GM12878 (cell line): ENCODE data around the gene GSPT1. TPM values are rescaled to one million over a fixed set of nuclear protein-coding genes. Genes with fewer than 3 reads are reported as not detected.

Experiments used
- ATAC-seq: fragments of 200-7000 bp; cut with Tn5 transposase; 3 replicates; pipeline ENCODE4 v1.9.1; 2020; ENCODE audit warnings: mild to moderate bottlenecking, moderate library complexity
- BruUV-seq: library from RNA; stranded (reverse); fragments of 400-500 nt; replicated peaks from 2 replicates; lab custom pipeline; 2021; lab: Mats Ljungman, UMichigan
- CTCF ChIA-PET: fragments of 300-600 bp; sonication (Branson Sonifier 250); formaldehyde crosslinking; extraction: SDS; loops from one replicate; lab custom pipeline; 2021; ENCODE audit warnings: inconsistent platforms; lab: Yijun Ruan, JAX
- POLR2A ChIA-PET: fragments of 350-600 bp; formaldehyde crosslinking; extraction: SDS; loops from one replicate; lab custom pipeline; 2021; ENCODE audit warnings: inconsistent platforms; lab: Charles Lee
- RAD21 ChIA-PET: fragments of 300-600 bp; sonication (Branson Sonifier 250); formaldehyde crosslinking; loops from one replicate; lab custom pipeline; 2023; ENCODE audit warnings: antibody characterized with exemption; ENCODE audit not compliant: unreplicated experiment; lab: Charles Lee
- SMC1A ChIA-PET: fragments of 300-600 bp; sonication (Branson Sonifier 250); formaldehyde crosslinking; loops from one replicate; lab custom pipeline; 2023; ENCODE audit not compliant: unreplicated experiment, uncharacterized antibody; lab: Charles Lee
- DNase-seq: peaks from one replicate; pipeline ENCODE4 v3.0.0-alpha.2; 2011; ENCODE audit warnings: low read depth, low spot score
- FAIRE-seq: peaks from 3 replicates; lab custom pipeline; 2011; peaks lifted over from hg19 to GRCh38; lab: Jason Lieb, UNC
- H2AFZ ChIP-seq: 2 replicates; pipeline ENCODE4 v1.6.0; 2011; ENCODE audit warnings: low read depth, low read length, control low read depth; ENCODE audit not compliant: control insufficient read depth
- H3K27ac ChIP-seq: 2 replicates; pipeline ENCODE4 v1.5.1; 2011; ENCODE audit warnings: control low read depth; ENCODE audit not compliant: control insufficient read depth, insufficient read depth
- H3K27me3 ChIP-seq, 2 experiments: replicated peaks in 1 of 2; 2 replicates each; pipeline versions ENCODE4 v1.6.0 to v1.6.1; 2011; ENCODE audit warnings: low read length in 1 of 2; ENCODE audit not compliant: control insufficient read depth in 2 of 2, insufficient read depth in 2 of 2
- H3K36me3 ChIP-seq, 2 experiments: 2 replicates each; pipeline ENCODE4 v1.5.1; 2011; ENCODE audit warnings: low read length in 1 of 2; ENCODE audit not compliant: control insufficient read depth in 2 of 2, insufficient read depth in 2 of 2
- H3K4me1 ChIP-seq: 2 replicates; pipeline ENCODE4 v1.6.1; 2011; ENCODE audit warnings: mild to moderate bottlenecking, low read length, moderate library complexity, mixed read lengths; ENCODE audit not compliant: control insufficient read depth, insufficient read depth
- H3K4me2 ChIP-seq: 2 replicates; pipeline ENCODE4 v1.6.0; 2011; ENCODE audit warnings: control low read depth; ENCODE audit not compliant: control insufficient read depth, insufficient read depth
- H3K4me3 ChIP-seq: fragments of 200-600 bp; sonication (generic); 2 replicates; pipeline ENCODE4 v1.5.1; 2016
- H3K79me2 ChIP-seq: 2 replicates; pipeline ENCODE4 v1.6.0; 2011; ENCODE audit warnings: low read length; ENCODE audit not compliant: control insufficient read depth, insufficient read depth
- H3K9ac ChIP-seq: 2 replicates; pipeline ENCODE4 v1.8.0; 2011; ENCODE audit warnings: low read length, control low read depth, mixed read lengths; ENCODE audit not compliant: control insufficient read depth, insufficient read depth
- H3K9me3 ChIP-seq: replicated peaks from 3 replicates; pipeline ENCODE4 v1.5.1; 2011; ENCODE audit warnings: mild to moderate bottlenecking, low read length; ENCODE audit not compliant: control insufficient read depth, insufficient read depth
- H4K20me1 ChIP-seq: 2 replicates; pipeline ENCODE4 v1.6.0; 2011; ENCODE audit not compliant: control insufficient read depth, insufficient read depth
- CEBPB ChIP-seq, 2 experiments: fragments of 150-350 bp in 1 of 2; IDR thresholded peaks; 2 replicates each; pipeline ENCODE4 v1.6.1; 2012 to 2014; ENCODE audit warnings: low read depth in 2 of 2, low read length in 2 of 2, borderline replicate concordance in 1 of 2, inconsistent platforms in 1 of 2
- ESRRA ChIP-seq: IDR thresholded peaks from 2 replicates; pipeline ENCODE4 v1.6.1; 2012; ENCODE audit warnings: mild to moderate bottlenecking, low read length, improper control_type of control experiment
- HDAC6 ChIP-seq: fragments of 200-600 bp; sonication (generic); IDR thresholded peaks from one replicate; pipeline ENCODE4 v1.8.0; 2017; ENCODE audit warnings: antibody characterized with exemption; ENCODE audit not compliant: unreplicated experiment
- SREBF1 ChIP-seq: IDR thresholded peaks from 2 replicates; pipeline ENCODE4 v1.6.1; 2012; ENCODE audit warnings: mild to moderate bottlenecking, low read length
- SUZ12 ChIP-seq: fragments of 200-600 bp; sonication (generic); IDR thresholded peaks from one replicate; pipeline ENCODE4 v1.6.1; 2018; ENCODE audit warnings: antibody characterized with exemption, mild to moderate bottlenecking; ENCODE audit not compliant: unreplicated experiment
- WGBS: methylation state at CpG from one replicate; pipeline ENCODE4 v1.1.6; 2016; ENCODE audit warnings: low lambda C conversion rate; ENCODE audit not compliant: insufficient replicate concordance, insufficient coverage; ENCODE audit errors: missing lambda C conversion rate; 5-methylcytosine and 5-hydroxymethylcytosine counted together
- in situ Hi-C: fragments of 300-500 bp; cut with MboI; formaldehyde crosslinking; loops from 9 replicates; pipeline ENCODE4 v1.14.3; 2018; ENCODE audit warnings: mixed read lengths
- intact Hi-C: fragments of 100-400 bp; cut with micrococcal nuclease; formaldehyde crosslinking; loops from one replicate; pipeline ENCODE4 v1.14.2; 2022; ENCODE audit not compliant: unreplicated experiment
- polyA plus RNA-seq, 11 experiments: library from polyadenylated mRNA; depleted of rRNA in 4 of 11; unstranded in 6 of 11; stranded (reverse) in 5 of 11; fragments of >200 nt; fragmentation: Nextera tagmentation in 4 of 11; fragmentation: Illumina TruSeq in 1 of 11; extraction: Ambion mirVana in 4 of 11; extraction: Trizol in 1 of 11; gene quantifications; 1 replicate in 1 of 11; 2 replicates in 10 of 11; pipeline versions ENCODE4 v1.2.1 to v1.2.3, GENCODE V29; 2011 to 2016; ENCODE audit warnings: inconsistent platforms in 2 of 11, missing spikeins in 2 of 11, low read depth in 1 of 11
- total RNA-seq, 4 experiments: library from RNA; depleted of rRNA in 3 of 4; stranded (reverse); fragments of >200 nt in 3 of 4; fragmentation: Illumina TruSeq in 1 of 4; extraction: Trizol in 1 of 4; gene quantifications; 2 replicates each; pipeline versions ENCODE4 v1.2.1 to v1.2.3, GENCODE V29; 2013 to 2021
- TF ChIP-seq, protein P1 (sequence below): fragments of 150-350 bp; IDR thresholded peaks from 2 replicates; pipeline ENCODE4 v1.6.1; 2014; ENCODE audit warnings: mild to moderate bottlenecking, low read depth, low read length

Gene GSPT1
- total and polyA plus RNA-seq, 10 of the 15 experiments (the other 5 are each of a cell fraction or from before 2014, with no cell fraction given), result 46.7 to 181 (median 99.6) TPM

DNA sequence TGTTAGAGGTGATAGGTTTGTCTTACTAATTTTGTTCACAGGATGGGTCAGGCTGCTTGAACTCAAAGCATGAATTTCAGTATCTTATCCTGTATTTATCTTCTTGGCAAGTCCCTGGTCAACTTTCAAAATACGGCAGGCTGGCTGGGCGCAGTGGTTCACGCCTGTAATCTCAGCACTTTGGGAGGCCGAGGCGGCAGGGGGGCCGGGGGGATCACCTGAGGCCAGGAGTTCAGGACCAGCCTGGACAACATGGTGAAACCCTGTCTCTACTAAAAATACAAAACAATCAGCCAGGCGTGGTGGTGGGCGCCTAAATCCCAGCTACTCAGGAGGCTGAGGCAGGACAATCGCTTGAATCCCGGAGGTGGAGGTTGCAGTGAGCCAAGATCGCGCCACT, 39.5 kb downstream of the GSPT1 start:
- Histone ChIP-seq H2AFZ (no peak overlapping the region), H3K27ac (no peak overlapping the region), H3K9me3 (no peaks in the 10 kb centered on the region), H4K20me1 (no peaks in the 10 kb centered on the region), H3K4me1 (no peaks in the 10 kb centered on the region), H3K27me3 (no peaks in the 10 kb centered on the region), H3K79me2 (no peaks in the 10 kb centered on the region), H3K4me3 (no peak overlapping the region), H3K36me3 (peaks cover 0 to 13% of the 10 kb centered on the region in 2 experiments), H3K9ac (no peak overlapping the region), H3K4me2 (no peak overlapping the region)
- no TSS peak for BruUV-seq
- intact Hi-C loops (no loop called here), in situ Hi-C loops (no loop called here)
- SMC1A ChIA-PET, result no interaction called here
- CTCF ChIA-PET, result interaction anchor here (0.8 kb wide), 1 partner anchor 24 kb away, joined by 3 read pairs; no protein-coding TSS in a partner anchor
- POLR2A ChIA-PET, result no interaction called here
- RAD21 ChIA-PET, result no interaction called here
- ATAC-seq (no peak), FAIRE-seq (no peak), DNase-seq (no peak)
- no peak for TF ChIP-seq HDAC6
- WGBS, result 98% methylated on average over 12 of the region's 12 CpGs

DNA sequence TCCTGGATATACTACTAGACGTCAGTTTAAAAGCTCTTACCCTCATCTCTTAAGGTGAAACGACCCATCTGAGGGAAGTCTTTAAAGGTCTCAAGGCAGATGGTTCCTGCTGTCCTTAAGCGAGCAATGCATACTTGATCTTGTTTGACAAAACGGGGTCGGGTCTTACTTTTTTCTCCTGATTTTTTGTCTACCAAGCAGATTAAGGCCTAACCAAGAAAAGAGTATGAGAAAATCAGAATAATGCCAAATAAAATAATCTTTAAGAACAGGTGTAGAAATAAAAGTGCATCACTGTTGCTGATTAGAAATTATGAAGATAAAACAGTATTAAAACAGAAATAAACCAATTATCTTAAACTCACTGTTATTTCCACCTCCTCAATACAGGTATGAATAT, 40.0 kb downstream of the GSPT1 start:
- no peaks in the 10 kb centered on the region for H4K20me1 ChIP-seq
- ATAC-seq (no peak), FAIRE-seq (no peak), DNase-seq (no peak)
- H3K9ac ChIP-seq, result no peak overlapping the region
- H3K27ac ChIP-seq, result no peak overlapping the region
- CTCF ChIA-PET, result interaction anchor here (1.5 kb wide), 1 partner anchor 9 kb away, joined by 3 read pairs; no protein-coding TSS in a partner anchor
- H3K4me3 ChIP-seq, result no peak overlapping the region
- H3K36me3 ChIP-seq, result peaks cover 0 to 13% of the 10 kb centered on the region in 2 experiments
- TF ChIP-seq, protein P1, sequence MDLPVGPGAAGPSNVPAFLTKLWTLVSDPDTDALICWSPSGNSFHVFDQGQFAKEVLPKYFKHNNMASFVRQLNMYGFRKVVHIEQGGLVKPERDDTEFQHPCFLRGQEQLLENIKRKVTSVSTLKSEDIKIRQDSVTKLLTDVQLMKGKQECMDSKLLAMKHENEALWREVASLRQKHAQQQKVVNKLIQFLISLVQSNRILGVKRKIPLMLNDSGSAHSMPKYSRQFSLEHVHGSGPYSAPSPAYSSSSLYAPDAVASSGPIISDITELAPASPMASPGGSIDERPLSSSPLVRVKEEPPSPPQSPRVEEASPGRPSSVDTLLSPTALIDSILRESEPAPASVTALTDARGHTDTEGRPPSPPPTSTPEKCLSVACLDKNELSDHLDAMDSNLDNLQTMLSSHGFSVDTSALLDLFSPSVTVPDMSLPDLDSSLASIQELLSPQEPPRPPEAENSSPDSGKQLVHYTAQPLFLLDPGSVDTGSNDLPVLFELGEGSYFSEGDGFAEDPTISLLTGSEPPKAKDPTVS, result no peak
- TF ChIP-seq SUZ12 (no peak), CEBPB (IDR thresholded peaks at IDR 0.05; ENCODE audit: borderline replicate concordance in 1 of 2, low read depth in 2 of 2, low read length in 2 of 2) (no peak), ESRRA (no peak), SREBF1 (no peak)
- intact Hi-C loops, result no loop called here
- H3K79me2 ChIP-seq, result no peaks in the 10 kb centered on the region
- H3K4me1 ChIP-seq, result no peaks in the 10 kb centered on the region
- SMC1A ChIA-PET, result interaction anchor here (0.9 kb wide), 1 partner anchor 18 kb away, joined by 3 read pairs; no protein-coding TSS in a partner anchor
- in situ Hi-C loops, result no loop called here
- no peak overlapping the region for H2AFZ ChIP-seq
- 89% methylated on average over 5 of the region's 5 CpGs for WGBS
- RAD21 ChIA-PET, result no interaction called here
- no peaks in the 10 kb centered on the region for H3K9me3 ChIP-seq
- no peak overlapping the region for H3K4me2 ChIP-seq
- H3K27me3 ChIP-seq, result no peaks in the 10 kb centered on the region
- POLR2A ChIA-PET, result no interaction called here
- BruUV-seq, result no TSS peak
